GM12874 (cell line): ENCODE measurements around the gene NDC80.

ENCODE experiments used
- CTCF ChIP-seq: IDR thresholded peaks from 2 replicates; pipeline ENCODE4 v1.5.1; 2011; ENCODE audit warnings: low read depth, mild to moderate bottlenecking, control low read depth, low read length, moderate library complexity; ENCODE audit not compliant: insufficient read depth

NDC80 gene

GRCh38 chr18:2535419-2535910 lies 35.9 kb upstream of the NDC80 start:
- TF ChIP-seq CTCF = no peak

- no peak for TF ChIP-seq CTCF
Measured at GRCh38 chr18:2536063-2536462, 35.3 kb upstream of the NDC80 start.

GRCh38 chr18:2536493-2536892 lies 34.9 kb upstream of the NDC80 start:
- no peak for TF ChIP-seq CTCF

- TF ChIP-seq CTCF = no peak
Measured at GRCh38 chr18:2537296-2537695, 34.1 kb upstream of the NDC80 start.

GRCh38 chr18:2538236-2538635 lies 33.1 kb upstream of the NDC80 start:
- no peak for TF ChIP-seq CTCF

- no peak for TF ChIP-seq CTCF
Measured at GRCh38 chr18:2538844-2539243, 32.5 kb upstream of the NDC80 start.

GRCh38 chr18:2540575-2540974 lies 30.8 kb upstream of the NDC80 start:
- no peak for TF ChIP-seq CTCF

- peak; percentile 37 for TF ChIP-seq CTCF
Measured at GRCh38 chr18:2541925-2542563, 29.3 kb upstream of the NDC80 start.
